A673 (cell line): ENCODE results near the gene EXOC2.

Experiments
- CTCF ChIP-seq: fragments of 300-800, 200-600 bp; sonication (generic); conservative IDR thresholded peaks from 2 replicates; pipeline ENCODE4 v1.5.1; 2017; ENCODE audit warnings: low read depth, mild to moderate bottlenecking, antibody characterized with exemption, low read length, moderate library complexity, mixed read lengths
- EZH2 ChIP-seq: fragments of 200-600 bp; sonication (generic); IDR thresholded peaks from 2 replicates; pipeline ENCODE4 v1.6.1; 2017; ENCODE audit warnings: borderline replicate concordance, low read depth, mild to moderate bottlenecking, mixed read lengths, antibody characterized with exemption, low read length; ENCODE audit not compliant: poor library complexity, severe bottlenecking

GRCh38 chr6:524803-525202 is 168.1 kb downstream of the EXOC2 start:
- TF ChIP-seq EZH2 = no peak
- 0 out of 2 replicates have a peak, but pooled peaks have one; percentile 10 for TF ChIP-seq CTCF
